Urinary bladder (tissue), 4 donors: ENCODE results near the gene KLHL15. TPM values are rescaled to one million over a fixed set of nuclear protein-coding genes. Genes with fewer than 3 reads are reported as not detected.
"Not testable (repeated sequence)": the region's sequence is repeated elsewhere in the genome, so short reads cannot be mapped to it uniquely, and the experiment has no call there.

Experiments
- DNase-seq: peaks from one replicate; pipeline ENCODE4 v3.0.0-alpha.2; 2015; ENCODE audit errors: extremely low spot score
- H3K27ac ChIP-seq: one replicate; pipeline ENCODE4 v1.5.1; 2013; ENCODE audit warnings: low read depth, mild to moderate bottlenecking, moderate library complexity
- H3K36me3 ChIP-seq: one replicate; pipeline ENCODE4 v1.6.1; 2013; ENCODE audit warnings: mild to moderate bottlenecking, moderate library complexity; ENCODE audit not compliant: insufficient read depth
- H3K4me1 ChIP-seq: one replicate; pipeline ENCODE4 v1.6.1; 2013; ENCODE audit warnings: mild to moderate bottlenecking, moderate library complexity; ENCODE audit not compliant: insufficient read depth
- H3K4me3 ChIP-seq: one replicate; pipeline ENCODE4 v1.5.1; 2013; ENCODE audit warnings: low read depth, low read length
- WGBS: extraction: QIAGEN DNeasy Blood & Tissue Kit; methylation state at CpG from one replicate; pipeline ENCODE4 v1.1.7; 2013; 5-methylcytosine and 5-hydroxymethylcytosine counted together
- polyA plus RNA-seq: library from polyadenylated mRNA; stranded (reverse); fragments of 200-250 nt; gene quantifications from one replicate; pipeline ENCODE4 v1.2.3, GENCODE V29; 2013
- total RNA-seq: library from RNA; depleted of rRNA; stranded (reverse); fragments of >200 nt; gene quantifications from one replicate; pipeline ENCODE4 v1.2.3, GENCODE V29; 2014
- donor health status: healthy with polysubstance abuse.
- donor health status: healthy.

Gene KLHL15
- total RNA-seq (29.0 TPM), polyA plus RNA-seq (5.3 TPM)

DNA sequence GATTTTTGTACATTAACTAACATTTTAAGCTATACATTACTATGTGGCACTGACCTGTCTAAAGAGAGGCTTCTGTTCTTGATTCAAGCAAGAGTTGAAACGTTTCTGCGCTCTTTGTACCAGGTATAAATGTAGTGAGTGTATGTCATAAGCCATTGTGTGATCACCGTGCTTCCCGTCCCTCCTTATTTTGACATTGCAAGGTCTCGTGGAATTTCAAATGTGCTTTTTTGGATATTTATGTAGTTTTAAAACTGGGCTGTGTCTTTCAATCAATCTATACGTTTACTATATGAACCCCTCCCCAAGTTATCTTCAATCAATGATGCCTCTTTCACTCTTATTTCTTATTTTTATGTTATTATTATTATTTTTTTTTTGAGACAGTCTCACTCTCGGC, at the start of gene KLHL15:
Gene KLHL15, minus strand, starts transcription at position 101 of the 400 bp plus-strand sequence. CDS start 20,493 bp downstream, outside the sequence.
- H3K4me1 ChIP-seq: no peaks in the 10 kb centered on the region
- peak within 1 kb of the TSS; percentile 86 for H3K4me3 ChIP-seq
- no peaks in the 10 kb centered on the region for H3K36me3 ChIP-seq
- 89% methylated on average over 7 of the region's 7 CpGs for WGBS
- no peak for DNase-seq
- peak within 1 kb of the TSS; percentile 89 for H3K27ac ChIP-seq

DNA sequence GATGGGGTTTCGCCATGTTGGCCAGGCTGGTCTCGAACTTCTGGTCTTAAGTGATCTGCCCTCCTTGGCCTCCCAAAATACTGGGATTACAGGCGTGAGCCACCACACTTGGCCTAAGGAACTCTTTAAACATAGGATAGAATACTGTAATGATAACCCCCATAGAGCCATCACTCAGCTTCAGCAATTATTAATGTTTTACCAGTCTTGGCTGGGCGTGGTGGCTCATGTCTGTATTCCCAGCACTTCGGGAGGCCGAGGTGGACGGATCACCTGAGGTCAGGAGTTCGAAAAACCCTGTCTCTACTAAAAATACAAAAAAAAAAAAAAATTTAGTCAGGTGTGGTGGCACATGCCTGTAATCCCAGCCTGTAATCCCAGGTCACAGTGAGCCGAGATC, 42.9 kb upstream of the KLHL15 start:
- Histone ChIP-seq H3K4me1 (no peaks in the 10 kb centered on the region), H3K27ac (no peak overlapping the region), H3K36me3 (peaks cover 3% of the 10 kb centered on the region), H3K4me3 (no peak overlapping the region)
- WGBS: 96% methylated on average over 9 of the region's 9 CpGs
- no peak for DNase-seq

DNA sequence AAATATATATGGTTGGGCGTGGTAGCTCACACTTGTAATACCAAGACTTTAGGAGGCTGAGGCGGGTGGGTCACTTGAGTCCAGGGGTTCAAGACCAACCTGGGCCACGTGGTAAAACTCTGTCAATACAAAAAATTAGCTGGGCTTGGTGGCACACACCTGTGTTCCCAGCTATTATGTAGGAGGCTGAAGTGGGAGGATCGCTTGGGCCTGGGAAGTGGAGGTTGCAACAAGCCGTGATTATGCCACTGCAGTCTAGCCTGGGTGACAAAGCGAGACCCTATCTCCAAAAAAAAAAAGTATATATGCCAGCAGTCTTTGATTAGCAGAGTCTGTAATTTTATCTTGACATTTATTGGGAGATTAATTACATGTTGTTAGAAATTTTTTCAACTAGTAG, 36.5 kb upstream of the KLHL15 start:
- Histone ChIP-seq H3K27ac (no peak overlapping the region), H3K36me3 (peaks cover 5% of the 10 kb centered on the region), H3K4me3 (no peak overlapping the region), H3K4me1 (no peaks in the 10 kb centered on the region)
- 91% methylated on average over 6 of the region's 6 CpGs for WGBS
- no peak for DNase-seq

DNA sequence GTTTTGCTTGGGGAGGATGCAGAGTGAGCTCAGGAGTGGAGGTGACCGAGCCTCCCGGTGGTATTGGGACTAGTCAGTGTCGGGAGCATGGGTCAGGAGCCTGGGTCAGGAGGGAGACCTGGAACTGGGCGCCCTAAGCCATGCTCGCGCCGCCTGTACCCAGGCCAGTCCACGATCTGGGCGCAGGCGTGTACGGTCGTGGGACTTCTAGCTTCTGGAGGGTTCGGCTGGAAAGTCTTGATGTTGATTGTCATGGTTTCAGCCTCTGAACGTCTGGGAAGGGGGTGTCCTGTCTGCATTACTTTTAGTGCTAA, 28.0 kb upstream of the KLHL15 start:
- Histone ChIP-seq H3K27ac (peak overlapping the region; percentile 65), H3K4me1 (no peaks in the 10 kb centered on the region), H3K4me3 (peak overlapping the region; percentile 83), H3K36me3 (no peaks in the 10 kb centered on the region)
- WGBS: 0% methylated on average over 14 of the region's 14 CpGs
- no peak for DNase-seq

- no peaks in the 10 kb centered on the region for H3K4me1 ChIP-seq
- peak within 1 kb of the TSS; percentile 79 for H3K27ac ChIP-seq
- H3K36me3 ChIP-seq: no peaks in the 10 kb centered on the region
- under 1% methylated on average over 57 of the region's 57 CpGs for WGBS
- H3K4me3 ChIP-seq: peak within 1 kb of the TSS; percentile 83
- peak; percentile 83 for DNase-seq
These were observed 27.4 kb upstream of the KLHL15 start, which contains the start of gene EIF2S3 for GRCh38 chrX:24054182-24055042. TSS of gene EIF2S3 (plus strand) at chrX:24054956. CDS start at chrX:24054969, 13 bp downstream.

- H3K36me3 ChIP-seq, H3K4me3 ChIP-seq, DNase-seq, H3K27ac ChIP-seq, H3K4me1 ChIP-seq: not testable (repeated sequence)
- 69% methylated on average over 26 of the region's 26 CpGs for WGBS
These were observed 23.7 kb upstream of the KLHL15 start for GRCh38 chrX:24050522-24051318.

GRCh38 chrX:24049643-24050042, 22.7 kb upstream of the KLHL15 start:
- not testable (repeated sequence) for H3K4me1 ChIP-seq, H3K27ac ChIP-seq, H3K4me3 ChIP-seq, H3K36me3 ChIP-seq, DNase-seq
- WGBS: 95% methylated on average over 23 of the region's 24 CpGs

DNA sequence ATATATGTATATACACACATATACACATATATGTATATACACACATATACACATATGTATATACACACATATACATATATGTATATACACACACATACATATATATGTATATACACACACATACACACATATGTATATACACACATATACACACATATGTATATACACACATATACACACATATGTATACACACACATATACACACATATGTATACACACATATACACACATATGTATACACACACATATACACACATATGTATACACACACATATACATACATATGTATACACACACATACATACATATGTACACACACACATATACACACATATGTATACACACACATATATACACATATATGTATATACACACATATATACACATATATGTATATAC, 19.1 kb upstream of the KLHL15 start:
- not testable (repeated sequence) for H3K27ac ChIP-seq, DNase-seq, H3K36me3 ChIP-seq, H3K4me1 ChIP-seq, H3K4me3 ChIP-seq

- no peak for DNase-seq
- 85% methylated on average over 4 of the region's 4 CpGs for WGBS
- Histone ChIP-seq H3K36me3 (no peaks in the 10 kb centered on the region), H3K4me1 (no peaks in the 10 kb centered on the region), H3K27ac (no peak overlapping the region), H3K4me3 (no peak overlapping the region)
These were observed 10.7 kb upstream of the KLHL15 start for GRCh38 chrX:24037729-24038128.

DNA sequence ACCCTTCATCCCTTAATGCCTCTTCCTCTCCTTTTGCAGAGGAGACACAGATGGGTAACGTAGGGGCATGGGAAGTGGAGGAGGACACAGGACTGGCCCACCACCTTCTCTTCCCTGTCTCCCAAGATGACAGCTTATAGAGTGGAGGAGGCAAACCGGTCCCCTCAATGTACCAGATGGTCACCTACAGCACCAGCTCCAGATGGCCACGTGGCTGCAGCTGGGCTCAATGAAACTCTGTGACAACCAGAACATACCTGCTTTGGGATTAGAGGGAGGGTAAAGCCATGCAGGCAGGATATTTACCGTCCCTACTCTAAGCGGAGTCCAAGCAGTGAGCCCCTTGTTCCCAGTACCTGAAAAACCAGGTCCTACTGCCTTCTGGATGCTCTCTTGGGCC, 7.5 kb upstream of the KLHL15 start:
- no peak for DNase-seq
- 66% methylated on average over 5 of the region's 5 CpGs for WGBS
- H3K4me3 ChIP-seq: no peak overlapping the region
- H3K4me1 ChIP-seq: no peaks in the 10 kb centered on the region
- no peak overlapping the region for H3K27ac ChIP-seq
- no peaks in the 10 kb centered on the region for H3K36me3 ChIP-seq

DNA sequence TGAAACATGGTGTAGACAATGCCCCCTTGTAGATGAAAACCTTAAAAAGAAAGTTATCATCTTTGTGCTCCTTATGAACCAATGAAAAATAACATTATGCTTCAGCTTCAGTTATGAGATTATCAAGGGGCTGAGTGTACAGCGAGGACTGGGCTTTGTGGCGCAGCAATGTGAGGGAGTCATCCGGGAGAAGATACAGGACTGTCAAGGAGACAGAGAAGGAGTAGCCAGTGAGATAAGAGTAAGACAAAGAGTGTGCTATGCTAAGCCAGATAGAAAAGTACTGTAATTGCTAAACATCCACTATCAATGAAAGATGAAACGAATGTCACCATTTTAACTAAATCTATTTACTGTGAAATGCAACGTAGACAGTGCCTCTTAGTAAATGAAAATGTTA, 3.6 kb upstream of the KLHL15 start:
- Histone ChIP-seq H3K4me3 (no peak overlapping the region), H3K27ac (no peak overlapping the region), H3K36me3 (no peaks in the 10 kb centered on the region), H3K4me1 (no peaks in the 10 kb centered on the region)
- no peak for DNase-seq
- 70% methylated on average over 5 of the region's 5 CpGs for WGBS

- H3K4me1 ChIP-seq: no peaks in the 10 kb centered on the region
- no peak overlapping the region for H3K27ac ChIP-seq
- WGBS: 96% methylated on average over 6 of the region's 6 CpGs
- no peak overlapping the region for H3K4me3 ChIP-seq
- DNase-seq: no peak
- no peaks in the 10 kb centered on the region for H3K36me3 ChIP-seq
These were observed 999 bp upstream of the KLHL15 start for GRCh38 chrX:24027985-24028384.

DNA sequence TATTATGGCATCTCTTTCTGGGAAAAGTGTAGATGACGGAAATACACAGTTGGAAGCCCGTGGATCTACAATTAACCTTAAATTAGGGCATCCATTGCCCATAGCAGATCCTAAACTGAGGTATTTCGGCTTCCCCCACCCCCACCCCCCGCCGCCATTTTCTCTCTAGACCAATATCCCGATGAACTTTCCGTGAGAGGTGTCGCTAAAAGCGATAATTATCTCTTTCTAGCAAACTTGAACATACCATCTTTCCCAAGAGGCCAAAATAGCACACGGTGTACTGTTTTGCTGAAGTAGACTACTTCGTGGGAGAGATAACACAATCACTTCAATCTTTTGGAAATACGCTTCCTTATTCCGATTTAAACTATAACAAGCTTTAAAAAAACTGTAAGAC, 554 bp downstream of the KLHL15 start:
- WGBS: 7% methylated on average over 13 of the region's 13 CpGs
- Histone ChIP-seq H3K4me3 (peak overlapping the region; percentile 4), H3K4me1 (no peaks in the 10 kb centered on the region), H3K27ac (peak overlapping the region; percentile 50), H3K36me3 (no peaks in the 10 kb centered on the region)
- no peak for DNase-seq
